Measurements from ENCODE around the gene GALNT16.

Gene GALNT16

GRCh38 chr14:69399750-69400149 lies 139.8 kb downstream of the GALNT16 start:
- no peak for DNase-seq (ENCODE audit: extremely low read depth in 1 of 2, low read depth in 1 of 2)

GRCh38 chr14:69400154-69400553 lies 140.2 kb downstream of the GALNT16 start:
- DNase-seq (ENCODE audit: extremely low read depth in 1 of 2, low read depth in 1 of 2), result no peak

GRCh38 chr14:69401841-69402240 lies 141.9 kb downstream of the GALNT16 start:
- no peak for DNase-seq (ENCODE audit: extremely low read depth in 1 of 2, low read depth in 1 of 2)

DNA sequence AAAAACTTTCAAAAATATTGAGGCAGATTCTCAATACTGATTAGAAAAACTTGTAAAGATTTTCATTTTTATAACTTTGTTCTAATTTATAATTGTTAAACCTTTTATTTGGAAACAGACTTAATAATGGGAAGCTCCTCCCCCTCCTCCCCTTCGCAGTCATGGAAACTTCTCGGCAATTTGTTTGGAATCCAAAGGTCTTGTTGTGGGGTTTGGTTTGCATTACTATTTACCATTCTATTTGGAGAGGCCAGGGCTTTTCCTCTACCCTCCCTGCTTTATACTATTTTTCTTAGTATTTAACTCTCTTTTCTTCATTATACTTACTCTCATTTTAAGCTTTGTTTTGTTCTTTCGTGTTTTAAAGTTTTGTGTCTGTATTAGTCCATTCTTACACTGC lies 144.5 kb downstream of the GALNT16 start:
- no peak for DNase-seq (ENCODE audit: extremely low read depth in 1 of 2, low read depth in 1 of 2)

GRCh38 chr14:69404883-69405282 lies 144.9 kb downstream of the GALNT16 start:
- no peak for DNase-seq (ENCODE audit: extremely low read depth in 1 of 2, low read depth in 1 of 2)

GRCh38 chr14:69405762-69406161 lies 145.8 kb downstream of the GALNT16 start:
- no peak for DNase-seq (ENCODE audit: extremely low read depth in 1 of 2, low read depth in 1 of 2)

All from activated CD8-positive, alpha-beta memory T cell treated with anti-CD3 and anti-CD28 coated beads for 1 hour (primary cell).